Upper lobe of right lung (tissue), 1 donor: ENCODE data around the gene TEAD1. TPM values are rescaled to one million over a fixed set of nuclear protein-coding genes. Genes with fewer than 3 reads are reported as not detected.

Experiments
- ATAC-seq: fragments of 200-7000 bp; cut with Tn5 transposase; one replicate; pipeline ENCODE4 v1.9.1; 2020; ENCODE audit warnings: mild to moderate bottlenecking, moderate library complexity
- DNase-seq: peaks from one replicate; pipeline ENCODE4 v3.0.0-alpha.2; 2020
- H3K27ac ChIP-seq: fragments of 200-600 bp; one replicate; pipeline ENCODE4 v1.8.0; 2022
- H3K27me3 ChIP-seq: fragments of 200-600 bp; one replicate; pipeline ENCODE4 v1.8.0; 2022; ENCODE audit warnings: mild to moderate bottlenecking
- H3K36me3 ChIP-seq: fragments of 200-600 bp; one replicate; pipeline ENCODE4 v1.8.0; 2022
- H3K4me1 ChIP-seq: fragments of 200-600 bp; one replicate; pipeline ENCODE4 v1.8.0; 2022
- H3K4me3 ChIP-seq: fragments of 200-600 bp; one replicate; pipeline ENCODE4 v1.8.0; 2022; ENCODE audit warnings: mild to moderate bottlenecking
- H3K9me3 ChIP-seq: fragments of 200-600 bp; one replicate; pipeline ENCODE4 v1.8.0; 2022
- CTCF ChIP-seq: fragments of 200-600 bp; IDR thresholded peaks from one replicate; pipeline ENCODE4 v1.8.0; 2022; ENCODE audit warnings: antibody characterized with exemption
- intact Hi-C: fragments of 100-400 bp; cut with DNase I; formaldehyde crosslinking; loops from one replicate; pipeline ENCODE4 v1.11.0; 2022
- total RNA-seq: library from RNA; stranded (reverse); fragmentation: NEBNext Ultra II Directional; extraction: Animal tissue kit (Norgen Biotek cat#: 25700); gene quantifications from one replicate; pipeline ENCODE4 v1.2.1, GENCODE V29; 2021
- donor health status: DM: no; HTN: yes; CAD: no; lungs with severe emphysema.

Gene TEAD1
- total RNA-seq, 1 donor from 2014 or later = 72.3 TPM

- Histone ChIP-seq H3K27me3 (no peaks in the 10 kb centered on the region), H3K4me3 (no peak overlapping the region), H3K4me1 (no peaks in the 10 kb centered on the region), H3K27ac (no peak overlapping the region), H3K36me3 (no peaks in the 10 kb centered on the region), H3K9me3 (no peaks in the 10 kb centered on the region)
- no peak for TF ChIP-seq CTCF
- intact Hi-C loops = no loop called here
- no peak for DNase-seq
- ATAC-seq = no peak
These were observed 93.4 kb downstream of the TEAD1 start for GRCh38 chr11:12767577-12767976.

DNA sequence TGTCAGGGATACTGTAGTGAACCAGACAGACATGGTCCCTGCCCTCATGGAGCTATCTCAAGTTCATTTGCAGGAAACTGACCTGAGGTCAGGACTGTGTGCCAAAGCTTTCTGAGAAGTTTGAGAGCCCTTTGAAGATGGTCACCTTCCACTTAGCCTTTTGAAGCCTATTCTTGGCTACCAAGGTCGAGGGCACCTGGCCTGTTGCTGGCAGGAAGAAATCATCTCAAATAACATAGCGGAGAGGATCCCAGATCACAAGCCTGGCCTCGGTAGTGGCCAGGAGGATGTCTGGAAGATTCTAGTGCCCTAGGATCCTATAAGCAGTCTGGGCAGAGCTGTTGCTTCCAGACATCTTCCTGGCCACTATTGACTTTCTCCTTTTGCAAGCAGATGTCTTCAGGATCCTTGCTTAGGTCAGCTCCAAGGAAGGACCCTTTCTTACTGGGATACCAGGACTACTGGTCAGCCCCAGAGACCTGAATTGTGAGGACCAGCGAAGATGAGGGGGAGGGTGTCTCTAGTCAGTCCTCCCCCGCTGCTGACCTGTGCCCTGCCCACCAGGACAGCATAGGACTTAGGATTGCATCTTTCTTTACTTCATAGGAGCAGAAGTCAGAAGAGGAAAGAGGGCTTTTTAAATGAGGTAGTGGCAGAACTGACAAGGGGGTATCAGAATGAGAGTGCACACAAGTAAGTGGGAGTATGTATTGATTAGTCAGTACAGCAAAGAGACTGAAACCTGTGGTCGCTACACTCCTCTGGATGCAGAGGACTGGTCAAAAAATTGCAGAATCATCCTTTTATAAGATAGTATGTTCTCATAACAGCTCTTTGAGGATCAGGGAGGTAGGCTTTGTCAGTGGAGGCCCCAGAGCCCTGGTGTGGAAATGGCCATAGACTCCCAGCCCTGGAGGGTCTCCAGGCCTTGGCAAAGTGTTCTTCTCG, 94.8 kb downstream of the TEAD1 start:
- DNase-seq (no peak), ATAC-seq (no peak)
- H3K4me3 ChIP-seq = no peak overlapping the region
- H3K27me3 ChIP-seq = no peaks in the 10 kb centered on the region
- no peak for TF ChIP-seq CTCF
- no peaks in the 10 kb centered on the region for H3K9me3 ChIP-seq
- no peaks in the 10 kb centered on the region for H3K36me3 ChIP-seq
- intact Hi-C loops = no loop called here
- no peak overlapping the region for H3K27ac ChIP-seq
- H3K4me1 ChIP-seq = no peaks in the 10 kb centered on the region

DNA sequence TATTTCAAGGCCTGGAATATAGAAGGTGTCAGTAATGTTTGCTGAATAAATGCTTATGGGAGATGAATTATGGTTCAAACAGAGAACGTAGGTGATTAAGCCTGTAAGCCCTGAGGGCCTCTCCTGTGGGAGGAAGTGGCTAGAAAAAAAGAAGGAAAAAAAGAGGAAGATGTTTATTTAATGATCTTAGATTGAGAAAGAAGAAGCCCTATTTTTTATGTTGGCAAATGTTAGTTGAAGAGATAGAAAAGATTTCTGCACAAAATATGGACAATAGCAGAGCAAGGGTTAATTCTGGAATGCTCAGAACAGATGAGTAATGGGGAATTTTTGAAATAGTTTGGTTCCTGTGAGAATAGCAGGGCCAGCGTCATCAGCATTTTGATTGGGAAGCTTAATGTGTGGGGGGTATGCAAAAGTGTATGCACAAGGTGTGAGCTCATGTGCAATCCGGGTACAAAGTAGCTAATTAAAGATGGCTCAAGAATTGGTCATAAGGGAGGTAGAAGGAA, 95.7 kb downstream of the TEAD1 start:
- ATAC-seq (no peak), DNase-seq (no peak)
- intact Hi-C loops = no loop called here
- H3K4me3 ChIP-seq = no peak overlapping the region
- H3K36me3 ChIP-seq = no peaks in the 10 kb centered on the region
- no peak overlapping the region for H3K27ac ChIP-seq
- no peaks in the 10 kb centered on the region for H3K9me3 ChIP-seq
- H3K4me1 ChIP-seq = no peaks in the 10 kb centered on the region
- no peaks in the 10 kb centered on the region for H3K27me3 ChIP-seq
- TF ChIP-seq CTCF = no peak

GRCh38 chr11:12770435-12770834, 96.2 kb downstream of the TEAD1 start:
- Histone ChIP-seq H3K36me3 (no peaks in the 10 kb centered on the region), H3K27ac (no peak overlapping the region), H3K4me1 (no peaks in the 10 kb centered on the region), H3K4me3 (no peak overlapping the region), H3K27me3 (no peaks in the 10 kb centered on the region), H3K9me3 (no peaks in the 10 kb centered on the region)
- intact Hi-C loops = no loop called here
- DNase-seq (no peak), ATAC-seq (no peak)
- no peak for TF ChIP-seq CTCF

DNA sequence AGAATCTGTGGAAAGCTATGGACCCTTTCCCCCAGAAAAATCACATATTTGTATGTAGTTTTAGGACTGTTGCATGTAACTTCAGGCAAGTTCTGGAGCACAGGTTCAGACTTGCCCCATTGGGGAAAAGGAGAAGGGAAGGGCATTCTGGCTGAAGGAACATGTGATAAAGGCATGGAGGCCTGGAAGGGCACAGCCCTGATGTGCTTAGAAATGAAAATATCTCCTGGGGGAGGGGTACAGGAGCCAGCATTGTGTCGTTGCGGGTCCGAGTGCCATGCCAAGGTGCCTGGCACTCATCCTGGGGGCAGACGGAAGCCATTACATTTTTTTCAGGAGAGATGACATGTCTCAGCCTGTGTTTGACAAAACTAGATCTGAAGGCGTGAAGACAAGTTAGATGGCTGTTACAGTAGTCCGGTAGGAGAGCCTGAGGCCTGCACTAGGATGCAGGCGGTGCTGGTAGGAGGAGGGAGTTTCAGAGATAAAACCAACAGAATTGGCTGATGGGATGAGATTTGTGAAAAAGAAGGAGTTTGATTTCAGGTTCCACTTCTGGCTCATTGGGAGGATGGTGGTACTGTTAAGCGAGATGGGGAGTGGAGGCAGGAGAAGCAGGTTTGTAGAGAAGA, 96.9 kb downstream of the TEAD1 start:
- no peak overlapping the region for H3K4me3 ChIP-seq
- no peak for TF ChIP-seq CTCF
- H3K27ac ChIP-seq = no peak overlapping the region
- no peaks in the 10 kb centered on the region for H3K9me3 ChIP-seq
- intact Hi-C loops = no loop called here
- no peaks in the 10 kb centered on the region for H3K27me3 ChIP-seq
- no peaks in the 10 kb centered on the region for H3K36me3 ChIP-seq
- ATAC-seq (no peak), DNase-seq (no peak)
- H3K4me1 ChIP-seq = no peaks in the 10 kb centered on the region
